GM12878 (cell line): ENCODE data around the gene LRRC70.

ENCODE experiments used
- CHD1 ChIP-seq: IDR thresholded peaks from 2 replicates; pipeline ENCODE4 v1.6.1; 2012; ENCODE audit warnings: low read depth, low read length, improper control_type of control experiment
- CREM ChIP-seq: IDR thresholded peaks from 2 replicates; pipeline ENCODE4 v1.6.1; 2014; ENCODE audit warnings: antibody characterized with exemption, low read depth
- CTCF ChIP-seq, 3 experiments: IDR thresholded peaks in 2 of 3; conservative IDR thresholded peaks in 1 of 3; 2 replicates each; pipeline ENCODE4 v1.5.1; 2011; ENCODE audit warnings: low read depth in 3 of 3, low read length in 3 of 3, mild to moderate bottlenecking in 3 of 3, control low read depth in 2 of 3, moderate library complexity in 2 of 3, inconsistent platforms in 1 of 3, mixed read lengths in 1 of 3; ENCODE audit not compliant: control insufficient read depth in 2 of 3, insufficient read depth in 1 of 3; ENCODE audit errors: extremely low read depth in 1 of 3
- EP300 ChIP-seq, 2 experiments: fragments of 150-350 bp in 1 of 2; IDR thresholded peaks; 2 replicates each; pipeline ENCODE4 v1.6.1; 2011 to 2012; ENCODE audit warnings: low read depth in 2 of 2, low read length in 2 of 2, borderline replicate concordance in 1 of 2, improper control_type of control experiment in 1 of 2, inconsistent platforms in 1 of 2; ENCODE audit not compliant: control insufficient read depth in 1 of 2
- ESRRA ChIP-seq: IDR thresholded peaks from 2 replicates; pipeline ENCODE4 v1.6.1; 2012; ENCODE audit warnings: mild to moderate bottlenecking, low read length, improper control_type of control experiment
- MYB ChIP-seq: fragments of 150-350 bp; IDR thresholded peaks from 2 replicates; pipeline ENCODE4 v1.6.1; 2014; ENCODE audit warnings: mild to moderate bottlenecking, low read depth, low read length, borderline replicate concordance
- MYC ChIP-seq: IDR thresholded peaks from 2 replicates; pipeline ENCODE4 v1.6.1; 2011; ENCODE audit warnings: mild to moderate bottlenecking, low read length, moderate library complexity, inconsistent platforms; ENCODE audit not compliant: insufficient read depth, insufficient replicate concordance, insufficient read length, severe bottlenecking
- NBN ChIP-seq: fragments of 450-650 bp; IDR thresholded peaks from 2 replicates; pipeline ENCODE4 v1.6.1; 2016
- POLR2AphosphoS5 ChIP-seq: IDR thresholded peaks from 2 replicates; pipeline ENCODE4 v1.6.1; 2011; ENCODE audit warnings: mild to moderate bottlenecking, low read length, inconsistent platforms
- SMC3 ChIP-seq: IDR thresholded peaks from 2 replicates; pipeline ENCODE4 v1.6.1; 2011; ENCODE audit warnings: low read length, improper control_type of control experiment, borderline replicate concordance
- TARDBP ChIP-seq: IDR thresholded peaks from 2 replicates; pipeline ENCODE4 v1.6.1; 2016; ENCODE audit warnings: borderline replicate concordance
- YY1 ChIP-seq: IDR thresholded peaks from 2 replicates; pipeline ENCODE4 v1.6.1; 2011; ENCODE audit warnings: low read depth, mild to moderate bottlenecking, low read length
- ZNF274 ChIP-seq: IDR thresholded peaks from one replicate; pipeline ENCODE4 v1.8.0; 2011; ENCODE audit not compliant: insufficient read length, insufficient read depth
- ZZZ3 ChIP-seq: IDR thresholded peaks from 2 replicates; pipeline ENCODE4 v1.6.1; 2011; ENCODE audit warnings: low read depth; ENCODE audit not compliant: control insufficient read depth, insufficient read length

- TF ChIP-seq ZZZ3: no peak
- TF ChIP-seq YY1: no peak
- TF ChIP-seq NBN: no peak
- TF ChIP-seq POLR2AphosphoS5: no peak
- no peak for TF ChIP-seq ESRRA
- no peak for TF ChIP-seq CTCF (IDR thresholded peaks at IDR 0.05 in 2 of 3, conservative IDR thresholded peaks at IDR 0.05 in 1 of 3; ENCODE audit: control insufficient read depth in 2 of 3, extremely low read depth in 1 of 3, insufficient read depth in 1 of 3, low read depth in 3 of 3, low read length in 3 of 3)
- no peak for TF ChIP-seq CREM
- no peak for TF ChIP-seq ZNF274
- TF ChIP-seq MYC: no peak
- no peak for TF ChIP-seq MYB
- TF ChIP-seq CHD1: no peak
- no peak for TF ChIP-seq EP300 (IDR thresholded peaks at IDR 0.05; ENCODE audit: borderline replicate concordance in 1 of 2, control insufficient read depth in 1 of 2, low read depth in 2 of 2, low read length in 2 of 2)
- no peak for TF ChIP-seq SMC3
- no peak for TF ChIP-seq TARDBP
These were observed 11.8 kb downstream of the LRRC70 start for GRCh38 chr5:62590387-62590786.
